ENCODE results near the gene NYAP2. TPM values are rescaled to one million over a fixed set of nuclear protein-coding genes. Genes with fewer than 3 reads are reported as not detected.

NYAP2 gene
- total RNA-seq, 1 donor from 2014 or later = not detected

GRCh38 chr2:225531559-225531958, 132.0 kb downstream of the NYAP2 start:
- DNase-seq (no peak), ATAC-seq (no peak)
- intact Hi-C loops (cut with micrococcal nuclease) = no loop called here

GRCh38 chr2:225532096-225532495, 132.6 kb downstream of the NYAP2 start:
- ATAC-seq (no peak), DNase-seq (no peak)
- intact Hi-C loops (cut with micrococcal nuclease) = no loop called here

- intact Hi-C loops (cut with micrococcal nuclease) = no loop called here
- ATAC-seq (no peak), DNase-seq (no peak)
Measured at GRCh38 chr2:225534037-225534436, 134.5 kb downstream of the NYAP2 start.

- intact Hi-C loops (cut with micrococcal nuclease) = no loop called here
- DNase-seq (no peak), ATAC-seq (no peak)
Measured at GRCh38 chr2:225534697-225535096, 135.2 kb downstream of the NYAP2 start.

GRCh38 chr2:225536036-225536435, 136.5 kb downstream of the NYAP2 start:
- ATAC-seq = no peak
- intact Hi-C loops (cut with micrococcal nuclease) = no loop called here
- no peak for DNase-seq

GRCh38 chr2:225543626-225544025, 144.1 kb downstream of the NYAP2 start:
- DNase-seq = no peak
- no peak for ATAC-seq
- intact Hi-C loops (cut with micrococcal nuclease) = no loop called here

- ATAC-seq = no peak
- no peak for DNase-seq
- intact Hi-C loops (cut with micrococcal nuclease) = no loop called here
Measured at GRCh38 chr2:225556461-225556860, 157.0 kb downstream of the NYAP2 start.

- intact Hi-C loops (cut with micrococcal nuclease) = no loop called here
- ATAC-seq = no peak
Measured at GRCh38 chr2:225558399-225559071, 159.0 kb downstream of the NYAP2 start.

GRCh38 chr2:225559072-225559415, 159.5 kb downstream of the NYAP2 start:
- DNase-seq (no peak), ATAC-seq (no peak)
- intact Hi-C loops (cut with micrococcal nuclease) = no loop called here

More at GRCh38 chr2:225558399-225559071, 159.0 kb downstream of the NYAP2 start:
- no peak for DNase-seq

- no peak for ATAC-seq
- no peak for DNase-seq
- intact Hi-C loops (cut with micrococcal nuclease) = no loop called here
Measured at GRCh38 chr2:225566798-225567197, 167.3 kb downstream of the NYAP2 start.

GRCh38 chr2:225569995-225570394, 170.5 kb downstream of the NYAP2 start:
- intact Hi-C loops (cut with micrococcal nuclease) = no loop called here
- DNase-seq (no peak), ATAC-seq (no peak)

GRCh38 chr2:225573603-225574002, 174.1 kb downstream of the NYAP2 start:
- intact Hi-C loops (cut with micrococcal nuclease) = no loop called here
- DNase-seq (no peak), ATAC-seq (no peak)

GRCh38 chr2:225574582-225575138, 175.2 kb downstream of the NYAP2 start:
- DNase-seq (no peak), ATAC-seq (no peak)
- intact Hi-C loops (cut with micrococcal nuclease) = no loop called here

GRCh38 chr2:225581135-225581534, 181.6 kb downstream of the NYAP2 start:
- no peak for DNase-seq
- ATAC-seq = no peak
- intact Hi-C loops (cut with micrococcal nuclease) = no loop called here

GRCh38 chr2:225581906-225582305, 182.4 kb downstream of the NYAP2 start:
- DNase-seq = no peak
- ATAC-seq = no peak
- intact Hi-C loops (cut with micrococcal nuclease) = no loop called here

- ATAC-seq = no peak
- DNase-seq = peak; percentile 20
- intact Hi-C loops (cut with micrococcal nuclease) = no loop called here
Measured at GRCh38 chr2:225582355-225583116, 183.0 kb downstream of the NYAP2 start.

- ATAC-seq = no peak
- intact Hi-C loops (cut with micrococcal nuclease) = no loop called here
- DNase-seq = no peak
Measured at GRCh38 chr2:225584796-225585195, 185.3 kb downstream of the NYAP2 start.

GRCh38 chr2:225590932-225591331, 191.4 kb downstream of the NYAP2 start:
- ATAC-seq (no peak), DNase-seq (no peak)
- intact Hi-C loops (cut with micrococcal nuclease) = no loop called here

- intact Hi-C loops (cut with micrococcal nuclease) = no loop called here
- no peak for DNase-seq
- ATAC-seq = no peak
Measured at GRCh38 chr2:225597911-225598310, 198.4 kb downstream of the NYAP2 start.

GRCh38 chr2:225598426-225598825, 198.9 kb downstream of the NYAP2 start:
- no peak for DNase-seq
- no peak for ATAC-seq
- intact Hi-C loops (cut with micrococcal nuclease) = no loop called here

- intact Hi-C loops (cut with micrococcal nuclease) = no loop called here
- DNase-seq = no peak
- ATAC-seq = peak; percentile 34
Measured at GRCh38 chr2:225598897-225599296, 199.4 kb downstream of the NYAP2 start.

Data from left ventricle myocardium superior (tissue), 1 donor.